H1 (cell line): ENCODE data around the gene CDH16. TPM values are rescaled to one million over a fixed set of nuclear protein-coding genes. Genes with fewer than 3 reads are reported as not detected.

Experiments used
- polyA plus RNA-seq, 7 experiments: library from polyadenylated mRNA; depleted of rRNA in 3 of 7; stranded (reverse) in 5 of 7; unstranded in 2 of 7; fragments of >200 nt in 5 of 7; fragments of 200-250 nt in 2 of 7; gene quantifications; 1 replicate in 5 of 7; 2 replicates in 1 of 7; 4 replicates in 1 of 7; pipeline versions ENCODE4 v1.2.1 to v1.2.3, GENCODE V29; 2011 to 2013; ENCODE audit warnings: missing spikeins in 2 of 7, mixed read lengths in 2 of 7
- total RNA-seq: library from RNA; stranded (reverse); fragmentation: NEBNext Ultra II Directional; extraction: Animal tissue kit (Norgen Biotek cat#: 25700); gene quantifications from 2 replicates; pipeline ENCODE4 v1.2.1, GENCODE V29; 2021

The CDH16 gene
- total and polyA plus RNA-seq, 2 of the 8 experiments (the other 6 are each of a cell fraction or from before 2014, with no cell fraction given), result not detected

Other genes starting within 250 kb of the CDH16 start
- gene CMTM4, start 222.1 kb downstream of the CDH16 start, total RNA-seq, result 49.4 and 51.7 TPM in 2 replicates
- 35.3 and 46.7 TPM in 2 replicates for gene CMTM4, start 222.1 kb downstream of the CDH16 start, polyA plus RNA-seq (2011; rRNA removed)
- 70.8 and 72.4 TPM in 2 replicates for gene DYNC1LI2, start 167.3 kb downstream of the CDH16 start, total RNA-seq
- 35.0 and 40.7 TPM in 2 replicates for gene DYNC1LI2, start 167.3 kb downstream of the CDH16 start, polyA plus RNA-seq (2011; rRNA removed)
- gene TERB1, start 117.3 kb downstream of the CDH16 start, total RNA-seq, result not detected in 2 replicates
- gene TERB1, start 117.3 kb downstream of the CDH16 start, polyA plus RNA-seq (2011; rRNA removed), result not detected in 2 replicates
- gene NAE1, start 87.9 kb downstream of the CDH16 start, total RNA-seq, result 145 and 155 TPM in 2 replicates
- gene NAE1, start 87.9 kb downstream of the CDH16 start, polyA plus RNA-seq (2011; rRNA removed), result 30.3 and 66.6 TPM in 2 replicates
- gene CA7, start 74.5 kb downstream of the CDH16 start, total RNA-seq, result 1.7 and 1.8 TPM in 2 replicates
- 2.7 and 4.7 TPM in 2 replicates for gene CA7, start 74.5 kb downstream of the CDH16 start, polyA plus RNA-seq (2011; rRNA removed)
- 36.0 and 36.5 TPM in 2 replicates for gene PDP2, start 38.4 kb downstream of the CDH16 start, total RNA-seq
- gene PDP2, start 38.4 kb downstream of the CDH16 start, polyA plus RNA-seq (2011; rRNA removed), result 10.1 and 11.7 TPM in 2 replicates
- gene RRAD, start 6.7 kb upstream of the CDH16 start, total RNA-seq, result not detected in 2 replicates
- 0.08 and 0.17 TPM in 2 replicates for gene RRAD, start 6.7 kb upstream of the CDH16 start, polyA plus RNA-seq (2011; rRNA removed)
- 65.6 and 71.3 TPM in 2 replicates for gene CIAO2B, start 15.5 kb upstream of the CDH16 start, total RNA-seq
- 248 and 256 TPM in 2 replicates for gene CIAO2B, start 15.5 kb upstream of the CDH16 start, polyA plus RNA-seq (2011; rRNA removed)
- 14.4 and 14.7 TPM in 2 replicates for gene CES2, start 16.6 kb upstream of the CDH16 start, total RNA-seq
- 8.6 and 16.8 TPM in 2 replicates for gene CES2, start 16.6 kb upstream of the CDH16 start, polyA plus RNA-seq (2011; rRNA removed)
- gene CES3, start 42.4 kb upstream of the CDH16 start, total RNA-seq, result 1.6 and 1.7 TPM in 2 replicates
- 2.2 and 2.8 TPM in 2 replicates for gene CES3, start 42.4 kb upstream of the CDH16 start, polyA plus RNA-seq (2011; rRNA removed)
- 0.93 TPM in 1 of 2 replicates, not detected in the other for gene CES4A, start 69.7 kb upstream of the CDH16 start, total RNA-seq
- 0.88 and 1.5 TPM in 2 replicates for gene CES4A, start 69.7 kb upstream of the CDH16 start, polyA plus RNA-seq (2011; rRNA removed)
- 31.6 and 34.3 TPM in 2 replicates for gene CBFB, start 110.3 kb upstream of the CDH16 start, total RNA-seq
- gene CBFB, start 110.3 kb upstream of the CDH16 start, polyA plus RNA-seq (2011; rRNA removed), result 8.0 and 11.5 TPM in 2 replicates
- 18.6 TPM in 2 replicates for gene PHAF1, start 191.1 kb upstream of the CDH16 start, total RNA-seq
- gene PHAF1, start 191.1 kb upstream of the CDH16 start, polyA plus RNA-seq (2011; rRNA removed), result 20.6 and 26.4 TPM in 2 replicates
- gene B3GNT9, start 232.1 kb upstream of the CDH16 start, total RNA-seq, result 3.5 and 4.7 TPM in 2 replicates
- 9.0 and 10.2 TPM in 2 replicates for gene B3GNT9, start 232.1 kb upstream of the CDH16 start, polyA plus RNA-seq (2011; rRNA removed)
- 0.19 and 0.29 TPM in 2 replicates for gene TRADD, start 241.0 kb upstream of the CDH16 start, total RNA-seq
- gene TRADD, start 241.0 kb upstream of the CDH16 start, polyA plus RNA-seq (2011; rRNA removed), result 0.50 and 0.60 TPM in 2 replicates
- gene FBXL8, start 241.1 kb upstream of the CDH16 start, total RNA-seq, result not detected in 2 replicates
- 0.11 and 0.67 TPM in 2 replicates for gene FBXL8, start 241.1 kb upstream of the CDH16 start, polyA plus RNA-seq (2011; rRNA removed)
- not detected in 2 replicates for gene HSF4, start 245.9 kb upstream of the CDH16 start, total RNA-seq
- gene HSF4, start 245.9 kb upstream of the CDH16 start, polyA plus RNA-seq (2011; rRNA removed), result 0.14 and 0.93 TPM in 2 replicates